NCI-H2196 treated with DMSO at 0.1 percent for 48 hours (cell line): Measurements from ENCODE around the gene AURKAIP1.
"Not testable (repeated sequence)": the region's sequence is repeated elsewhere in the genome, so short reads cannot be mapped to it uniquely, and the experiment has no call there.

Experiments
- DNase-seq: peaks from one replicate; lab custom pipeline; 2025; ENCODE audit not compliant: unreplicated experiment; lab: John Stamatoyannopoulos, UW

The AURKAIP1 gene

DNA sequence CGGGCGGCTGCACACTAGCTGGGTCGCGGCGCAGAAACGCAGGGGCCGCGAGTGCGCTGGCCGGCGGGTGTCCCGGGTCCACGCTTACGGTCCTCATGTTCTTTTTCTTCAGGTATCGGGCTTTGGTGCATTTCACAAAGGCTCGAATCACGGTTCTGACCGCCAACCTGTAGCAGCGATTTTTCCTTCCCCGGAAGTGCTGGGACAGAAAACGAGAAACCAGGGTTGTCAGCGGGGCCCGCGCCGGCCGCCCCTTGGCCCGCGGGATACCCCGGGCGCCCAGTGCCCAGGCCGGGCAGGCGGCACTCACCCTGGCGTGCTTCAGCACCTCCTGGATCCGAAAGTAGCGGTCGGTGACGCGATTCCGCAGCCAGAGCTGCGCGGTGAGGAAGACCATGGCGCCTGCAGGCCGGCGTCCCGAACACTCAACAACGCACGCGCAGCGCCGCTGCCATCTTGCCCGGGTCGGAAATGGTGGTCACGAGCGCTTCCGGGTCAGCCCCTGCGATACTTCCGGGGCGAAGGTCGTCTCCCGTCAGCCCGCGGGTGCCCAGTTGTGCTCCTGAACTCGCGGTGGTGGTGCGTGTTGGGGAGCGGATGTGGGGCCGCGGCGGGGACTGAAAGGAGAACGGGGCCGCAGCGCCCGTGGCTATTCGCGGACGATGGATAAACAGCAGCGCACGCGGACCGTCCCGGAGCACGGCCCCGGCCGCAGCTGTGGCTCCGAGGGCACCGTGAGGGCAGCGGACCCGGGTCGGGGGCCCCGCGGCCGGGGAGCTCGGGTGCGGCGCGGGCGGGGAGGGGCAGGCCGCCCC is 32.0 kb upstream of the AURKAIP1 start, which contains the start of gene MRPL20:
Gene MRPL20 (minus strand): TSS at position 473 of the 815 bp plus-strand sequence. CDS start 76 bp downstream, at position 397.
- peak; percentile 88 for DNase-seq

DNA sequence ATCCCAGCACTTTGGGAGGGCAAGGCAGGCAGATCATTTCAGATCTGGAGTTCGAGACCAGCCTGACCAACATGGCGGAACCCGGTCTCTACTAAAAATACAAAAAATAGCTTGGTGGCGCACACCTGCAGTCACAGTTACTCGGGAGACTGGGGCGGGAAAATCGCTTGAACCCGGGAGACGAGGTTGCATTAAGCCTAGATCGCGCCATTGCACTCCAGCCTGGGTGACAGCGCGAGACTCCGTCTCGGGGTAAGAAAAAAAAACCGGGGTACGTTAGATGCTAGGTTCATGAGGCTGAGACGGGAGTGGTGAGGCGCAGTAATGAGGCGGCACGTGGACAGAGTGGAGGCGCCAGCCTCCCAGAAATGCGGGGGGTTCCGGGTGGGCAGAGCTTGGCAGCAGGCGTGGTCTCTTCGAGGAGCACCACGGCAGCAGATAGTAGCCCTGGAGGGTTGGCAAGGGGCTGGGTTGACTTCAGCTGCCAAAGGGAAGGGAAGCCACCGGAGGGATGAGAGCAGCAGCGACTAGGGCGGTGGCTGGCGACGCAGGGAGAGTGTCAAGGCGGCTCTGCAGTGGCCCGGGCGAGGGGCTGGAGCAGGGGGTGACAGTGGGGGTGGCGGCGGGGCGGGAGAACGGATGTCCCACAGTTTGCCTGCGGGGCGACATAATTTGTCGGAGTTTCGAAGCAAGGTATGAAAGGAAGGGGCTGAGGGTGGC is 31.3 kb upstream of the AURKAIP1 start:
- no peak for DNase-seq

DNA sequence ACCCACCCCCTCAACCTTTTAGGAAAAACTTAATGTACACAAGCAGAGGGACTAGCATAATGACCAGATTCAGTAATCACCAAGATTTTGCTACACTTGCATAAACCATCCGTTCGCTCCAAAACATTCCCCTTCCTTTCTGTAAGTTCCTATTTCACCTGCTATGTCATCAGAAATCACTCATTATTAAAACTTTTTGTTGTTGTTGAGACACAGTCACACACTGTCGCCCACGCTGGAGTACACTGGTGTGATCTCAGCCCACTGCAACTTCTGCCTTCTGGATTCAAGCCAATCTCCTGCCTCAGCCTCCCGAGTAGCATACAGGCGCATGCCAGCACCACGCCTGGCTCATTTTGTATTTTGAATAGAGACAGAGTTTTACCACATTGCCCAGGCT is 28.6 kb upstream of the AURKAIP1 start:
- DNase-seq: no peak

DNA sequence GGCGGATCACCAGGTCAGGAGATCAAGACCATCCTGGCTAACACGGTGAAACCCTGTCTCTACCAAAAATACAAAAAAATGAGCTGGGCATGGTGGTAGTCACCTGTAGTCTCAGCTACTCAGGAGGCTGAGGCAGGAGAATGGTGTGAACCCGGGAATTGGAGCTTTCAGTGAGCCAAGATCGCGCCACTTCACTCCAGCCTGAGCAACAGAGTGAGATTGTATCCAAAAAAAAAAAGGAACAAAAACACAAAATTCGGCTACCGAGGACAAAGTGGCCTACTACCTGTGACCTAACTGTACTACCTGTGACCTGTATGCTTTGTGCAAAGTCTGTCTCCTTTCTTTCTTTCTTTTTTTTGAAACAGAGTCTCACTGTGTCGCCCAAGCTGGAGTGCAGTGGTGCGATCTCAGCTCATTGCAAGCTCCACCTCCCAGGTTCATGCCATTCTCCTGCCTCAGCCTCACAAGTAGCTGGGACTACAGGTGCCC is 27.9 kb upstream of the AURKAIP1 start:
- DNase-seq: not testable (repeated sequence)

DNA sequence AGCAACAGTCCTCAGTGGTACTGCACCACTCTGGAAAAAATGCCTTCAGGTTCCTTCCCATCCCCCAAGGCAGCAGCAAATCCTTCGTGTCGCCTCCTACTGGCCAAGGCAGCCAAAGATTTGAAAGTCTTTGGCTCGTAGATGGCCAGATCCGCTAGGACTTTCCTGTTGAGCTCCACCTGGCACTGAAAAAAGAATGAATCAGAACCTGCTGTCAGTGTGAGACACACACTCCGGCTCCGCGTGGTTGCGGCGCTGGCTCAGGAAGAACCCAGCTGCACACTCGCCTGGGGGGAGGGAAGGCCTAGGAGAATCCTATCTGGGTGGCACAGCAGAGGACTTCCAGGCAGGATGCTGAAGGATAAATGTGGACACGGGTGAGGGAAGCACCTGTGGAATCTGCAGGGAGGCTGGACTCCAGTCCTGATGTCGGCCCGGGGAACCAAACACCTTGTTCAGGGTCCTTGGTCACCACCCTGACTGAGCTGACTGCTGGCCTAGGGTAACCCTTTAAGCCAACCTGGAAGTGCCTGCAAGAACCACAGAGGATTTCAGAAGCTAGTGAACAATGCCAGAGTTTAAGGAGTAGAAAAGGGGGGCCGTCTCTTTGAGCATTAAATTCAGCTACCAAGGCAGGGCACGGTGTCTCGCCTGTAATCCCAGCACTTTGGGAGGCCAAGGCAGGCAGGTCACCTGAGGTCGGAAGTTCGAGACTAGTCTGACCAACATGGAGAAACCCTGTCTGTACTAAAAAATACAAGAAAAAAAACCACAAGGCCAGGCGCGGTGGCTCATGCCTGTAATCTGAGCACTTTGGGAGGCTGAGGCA is 27.3 kb upstream of the AURKAIP1 start:
- DNase-seq: peak; percentile 31

DNA sequence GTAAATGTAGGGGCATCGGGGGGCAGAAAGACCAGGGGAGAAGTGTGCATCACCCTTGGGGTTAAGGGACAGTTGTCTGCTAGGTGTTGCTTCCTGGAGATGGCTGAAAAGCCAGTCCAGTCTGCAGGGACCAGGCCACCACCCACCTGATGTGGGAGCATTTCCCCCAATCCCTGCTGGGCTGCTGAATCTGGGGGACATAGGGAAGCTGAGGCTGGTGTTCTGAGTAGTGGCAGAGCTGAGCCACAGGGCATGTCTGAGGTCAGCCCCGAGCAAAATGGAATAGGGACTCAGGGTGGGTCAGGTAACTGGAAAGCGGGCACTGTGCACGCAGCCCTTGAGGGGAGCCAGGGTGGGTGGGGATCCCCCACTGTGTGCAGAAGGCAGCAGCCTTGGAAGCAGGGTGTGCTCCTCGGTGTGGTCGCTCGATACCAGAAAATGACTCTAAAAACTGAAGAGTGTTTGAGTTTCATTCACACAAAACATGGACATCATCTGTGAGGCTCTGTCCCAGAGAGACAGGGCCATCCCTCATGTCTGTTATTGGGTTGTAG is 26.5 kb upstream of the AURKAIP1 start:
- DNase-seq: no peak

DNA sequence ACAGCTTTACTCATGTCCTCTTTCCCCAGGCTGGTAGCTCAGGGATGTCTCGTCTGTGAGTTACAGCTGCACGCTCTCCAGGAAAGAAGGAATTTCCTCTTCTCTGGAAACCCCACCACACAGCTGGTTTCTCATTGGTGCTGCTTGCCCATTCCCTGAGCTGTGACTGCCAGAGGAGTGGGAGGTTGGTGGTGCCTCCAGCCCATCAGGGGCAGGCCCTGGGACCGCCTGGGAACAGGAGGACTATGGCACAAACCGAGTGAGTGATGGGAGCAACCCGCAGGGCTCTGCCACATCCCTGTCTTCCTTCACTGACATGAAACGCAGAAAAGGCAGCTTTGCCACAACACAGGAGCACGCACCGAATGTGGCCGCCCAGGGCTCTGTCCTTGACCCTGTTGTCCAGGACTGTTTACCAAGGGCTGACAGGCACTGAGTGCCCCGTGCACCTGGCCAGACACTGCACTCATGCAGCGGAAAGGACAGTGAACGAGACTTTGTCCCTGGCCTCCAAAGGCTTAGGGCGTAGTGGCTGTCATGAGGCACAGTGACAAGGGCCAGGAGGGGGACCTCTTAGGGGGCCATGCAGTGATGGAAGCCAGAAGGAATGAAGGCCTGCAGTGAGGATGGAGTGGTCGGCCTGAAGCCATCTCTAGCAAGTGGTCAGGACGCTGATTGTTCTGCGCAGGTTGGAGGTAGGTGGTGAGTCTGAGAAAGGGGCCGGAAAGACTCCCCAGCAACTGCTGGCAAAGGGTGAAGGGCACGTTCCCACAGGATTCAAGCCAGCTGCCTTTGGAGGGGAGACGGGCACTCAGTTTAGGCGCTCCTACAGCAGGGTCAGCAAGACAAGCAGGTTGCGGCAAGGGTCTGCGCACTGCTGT is 25.8 kb upstream of the AURKAIP1 start:
- no peak for DNase-seq

DNA sequence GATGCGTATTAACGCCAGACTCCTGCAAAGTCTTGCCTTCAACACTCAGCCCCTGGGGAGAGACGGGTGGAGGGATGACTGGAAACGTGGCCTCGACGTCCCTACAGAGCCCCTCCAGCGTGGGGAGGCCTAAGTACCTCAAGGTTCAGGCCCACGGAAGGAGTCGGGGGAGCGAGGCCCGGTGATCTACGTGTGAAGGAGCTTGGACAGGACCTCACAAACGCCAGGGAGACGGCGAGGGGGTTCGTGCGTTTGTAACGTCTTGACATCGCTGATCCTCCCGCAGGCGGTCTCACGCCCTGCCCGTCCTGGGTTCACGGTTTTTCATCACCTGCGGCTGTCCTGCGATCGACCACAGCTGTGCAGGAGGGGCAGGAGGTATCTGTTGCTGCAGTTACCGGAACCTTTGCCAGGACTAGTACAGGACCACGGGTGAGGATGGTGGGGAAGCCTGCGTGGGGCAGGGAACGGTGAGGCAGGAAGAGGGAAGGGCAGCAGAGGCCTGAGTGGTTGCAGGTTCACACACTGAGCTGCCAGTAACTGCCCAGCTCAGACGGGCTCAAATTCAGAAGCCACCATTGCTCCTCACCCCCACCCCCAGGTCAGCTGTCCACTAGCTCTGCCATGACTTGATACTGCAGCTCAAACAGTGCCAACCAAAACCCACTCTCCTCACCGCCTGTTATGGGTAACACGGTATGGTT is 25.0 kb upstream of the AURKAIP1 start:
- DNase-seq: no peak

DNA sequence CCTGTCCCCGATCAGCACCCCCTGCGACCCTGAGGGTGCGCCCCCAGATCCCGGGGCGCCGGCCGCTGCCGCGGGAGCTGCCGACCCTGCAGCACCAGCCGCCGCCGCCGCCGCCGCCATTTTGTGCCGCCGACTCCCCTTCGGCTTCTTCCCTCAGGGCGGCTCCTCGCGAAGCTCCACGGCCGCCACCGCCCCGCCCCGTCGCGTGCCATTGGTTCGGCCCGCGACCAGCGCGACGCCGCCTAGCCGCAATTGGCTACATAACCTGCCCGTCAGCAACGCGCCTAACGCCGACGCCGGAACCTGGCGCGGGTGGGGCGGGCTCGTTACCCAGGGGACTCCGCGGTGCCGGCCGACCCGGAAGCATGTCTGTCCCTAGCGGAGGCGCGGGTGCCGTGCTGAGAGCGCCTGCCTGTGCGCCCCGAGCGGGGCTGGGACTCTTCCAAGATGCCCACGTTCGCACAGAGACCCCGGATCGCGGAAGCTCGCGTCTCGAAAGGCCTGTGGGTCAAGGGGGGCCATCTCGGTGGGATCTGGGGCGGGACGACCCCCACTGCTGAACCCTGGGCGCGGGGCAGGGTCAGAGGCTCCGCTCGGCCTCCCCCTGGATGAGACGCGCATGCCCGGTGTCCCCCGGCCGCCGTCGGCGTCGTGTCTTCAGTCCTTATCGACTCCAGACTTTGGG is 24.3 kb upstream of the AURKAIP1 start, which contains the start of gene CCNL2:
Gene CCNL2 (minus strand): TSS at position 149 of the 685 bp plus-strand sequence. CDS start 29 bp downstream, at position 120.
- DNase-seq: peak; percentile 93

DNA sequence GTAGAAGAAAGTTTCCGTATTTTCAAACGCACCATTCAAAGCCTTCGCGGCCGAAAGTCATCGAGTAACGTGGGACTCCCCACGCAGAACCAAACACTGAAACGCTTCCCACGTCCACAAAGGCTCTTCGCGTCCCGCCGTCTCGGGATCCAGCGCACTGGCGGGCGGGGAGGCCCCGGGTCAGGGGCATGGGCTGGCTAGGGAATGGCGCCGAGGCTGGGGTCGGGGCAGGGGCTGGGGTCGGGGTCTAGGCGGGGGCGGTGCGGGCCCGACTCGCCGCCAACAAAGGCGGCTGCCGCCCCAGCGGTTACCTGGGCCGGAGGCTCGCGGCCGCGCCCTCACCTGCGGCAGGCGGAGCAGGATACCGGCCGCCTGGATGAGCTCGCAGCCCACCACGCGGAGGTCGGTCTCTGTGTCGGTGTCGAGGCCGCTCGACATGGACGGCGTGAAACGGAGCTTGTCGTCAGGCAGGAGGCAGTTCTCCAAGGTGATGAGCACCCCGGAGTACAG is 23.7 kb upstream of the AURKAIP1 start:
- no peak for DNase-seq

DNA sequence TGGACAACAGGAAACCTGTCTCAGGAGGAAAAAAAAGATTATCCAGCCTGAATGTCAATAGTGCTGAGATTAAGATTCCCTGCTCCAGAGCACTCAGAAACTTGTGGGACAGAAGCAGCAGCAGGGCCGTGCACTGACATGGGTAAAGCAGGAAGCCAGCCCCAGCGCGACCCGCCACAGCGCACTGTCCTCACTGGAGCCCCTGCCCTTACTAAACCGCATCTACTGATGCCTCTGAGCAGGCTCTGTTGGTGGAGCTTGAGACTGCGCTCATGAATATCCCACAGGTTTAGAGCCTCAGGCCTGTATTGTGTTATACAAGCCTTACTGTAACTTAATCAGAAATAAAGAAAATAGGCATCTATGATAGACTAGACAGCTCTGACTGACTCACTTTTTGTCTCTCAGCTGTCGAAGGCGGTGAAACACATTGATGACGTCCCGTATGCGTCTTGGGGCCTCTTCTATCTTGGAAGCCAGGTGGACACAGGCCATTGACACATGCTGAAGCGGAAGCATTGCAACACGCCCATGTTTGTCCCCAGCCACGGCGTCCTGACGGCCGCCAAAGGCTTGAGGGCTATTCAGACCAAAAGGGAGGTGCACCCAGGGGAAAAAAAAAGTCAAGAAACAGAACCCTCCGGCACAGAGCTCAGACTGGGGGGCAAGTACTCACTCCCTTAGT is 23.0 kb upstream of the AURKAIP1 start:
- DNase-seq: no peak

DNA sequence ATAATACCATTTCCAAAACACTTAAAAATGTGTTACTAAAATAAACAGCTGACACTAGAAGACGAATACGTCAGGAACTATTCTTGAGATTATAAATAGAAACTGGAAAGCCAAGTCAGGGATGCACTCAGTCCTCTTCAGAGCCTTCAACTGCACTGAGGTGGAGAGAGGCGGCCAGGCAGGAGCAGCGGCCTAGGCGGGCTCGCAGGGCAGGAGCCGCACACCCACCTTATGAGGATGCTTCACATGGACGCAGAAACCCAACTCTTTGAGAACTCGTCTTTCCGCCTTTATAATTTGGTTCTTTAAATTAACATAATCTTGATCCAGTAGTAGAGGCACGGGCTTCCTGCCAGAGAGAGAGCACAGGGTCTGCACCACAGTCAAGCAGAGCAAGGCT is 20.2 kb upstream of the AURKAIP1 start:
- DNase-seq: no peak

DNA sequence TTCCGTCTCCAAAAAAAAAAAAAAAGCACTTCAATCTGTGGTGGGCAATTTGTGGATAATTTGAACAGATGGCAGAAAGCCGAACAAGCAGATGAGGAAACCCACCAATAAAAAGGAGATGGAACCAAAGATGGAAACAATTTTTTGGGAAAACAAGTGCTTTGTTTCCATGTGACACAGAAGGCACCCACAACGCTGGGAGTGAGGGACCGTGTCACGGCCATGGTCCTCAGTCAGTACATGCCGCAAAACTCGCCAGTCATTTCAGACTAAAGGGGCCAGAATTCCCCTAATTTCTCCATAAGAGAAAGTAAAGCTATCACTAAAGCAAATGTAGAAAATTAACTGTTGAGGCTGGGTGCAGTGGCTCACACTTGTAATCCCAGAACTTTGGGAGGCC is 19.1 kb upstream of the AURKAIP1 start:
- no peak for DNase-seq

DNA sequence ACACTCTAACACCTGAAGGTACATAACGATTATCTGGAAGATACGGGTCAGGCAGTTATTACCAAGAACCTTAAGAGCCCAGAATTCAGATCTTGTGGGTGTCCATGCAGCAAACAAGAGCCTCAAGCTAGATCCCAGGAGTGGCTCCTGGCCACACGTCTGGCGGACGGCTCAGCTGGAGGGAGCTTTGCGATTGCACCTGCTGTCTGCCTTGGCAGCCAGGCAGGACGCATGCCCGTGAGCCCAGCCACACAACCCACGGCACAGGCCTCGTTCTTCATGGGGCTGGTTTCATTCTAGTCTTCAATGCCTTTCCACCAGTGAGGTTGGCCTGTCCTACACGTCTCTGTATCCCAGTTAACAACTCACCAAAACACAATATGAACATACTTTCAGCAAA is 18.4 kb upstream of the AURKAIP1 start:
- no peak for DNase-seq

DNA sequence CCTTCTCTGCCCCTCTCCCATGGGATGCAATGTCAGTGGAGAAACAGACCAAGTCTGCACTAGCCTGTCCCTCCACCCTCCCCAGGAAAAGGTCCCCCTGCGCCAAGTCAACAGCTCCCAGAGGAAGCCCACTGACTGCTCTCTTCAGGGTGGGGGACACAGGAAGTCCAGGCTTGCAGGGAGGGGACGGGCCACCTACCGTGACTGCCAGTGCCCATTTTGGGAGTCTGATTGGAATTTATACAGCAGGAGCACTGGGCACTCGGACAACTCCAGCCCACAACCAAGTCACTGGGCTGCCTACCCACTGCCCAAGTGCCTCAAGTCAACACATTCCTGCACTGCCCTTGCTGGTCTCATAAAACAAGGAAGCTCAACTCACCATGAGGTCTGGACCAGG is 18.0 kb upstream of the AURKAIP1 start:
- DNase-seq: no peak

DNA sequence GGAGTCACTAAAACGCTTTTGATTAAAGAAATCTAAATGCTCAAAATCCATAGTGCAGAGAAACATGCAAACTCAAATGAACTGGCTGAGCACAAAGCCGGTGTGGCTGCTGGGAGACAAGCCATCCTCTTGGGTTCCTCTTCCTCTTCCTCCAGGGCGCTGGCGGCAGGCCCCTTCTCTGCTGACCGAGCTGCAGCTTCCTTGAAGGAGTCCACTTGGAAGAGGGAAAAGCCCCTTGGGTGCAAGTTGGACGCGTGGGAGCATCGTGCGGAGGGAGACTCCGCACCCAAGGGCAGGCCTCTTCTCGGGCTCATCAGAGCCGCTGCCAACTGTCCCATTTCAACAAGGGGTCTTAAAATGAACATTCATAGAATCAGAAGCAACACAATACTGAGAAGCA is 16.2 kb upstream of the AURKAIP1 start:
- no peak for DNase-seq

DNA sequence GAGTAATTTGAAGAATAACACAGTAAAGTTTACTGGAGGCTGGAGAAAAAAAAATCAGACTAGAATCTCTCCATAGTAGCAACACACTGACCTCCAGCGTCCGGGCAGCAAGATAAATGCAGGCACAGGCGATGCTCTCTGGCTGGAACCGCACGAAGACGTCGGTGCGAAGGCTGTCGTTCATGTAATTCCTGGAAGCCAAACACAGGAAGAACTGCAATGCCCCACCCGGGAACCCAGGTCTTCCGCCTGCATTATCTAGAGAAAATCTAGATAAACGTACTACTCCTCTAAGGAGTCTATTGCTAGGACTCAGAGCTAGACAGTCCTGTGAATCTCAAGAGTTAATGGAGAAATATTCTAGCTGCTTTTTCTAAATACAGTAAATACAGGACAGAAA is 15.7 kb upstream of the AURKAIP1 start:
- DNase-seq: no peak

DNA sequence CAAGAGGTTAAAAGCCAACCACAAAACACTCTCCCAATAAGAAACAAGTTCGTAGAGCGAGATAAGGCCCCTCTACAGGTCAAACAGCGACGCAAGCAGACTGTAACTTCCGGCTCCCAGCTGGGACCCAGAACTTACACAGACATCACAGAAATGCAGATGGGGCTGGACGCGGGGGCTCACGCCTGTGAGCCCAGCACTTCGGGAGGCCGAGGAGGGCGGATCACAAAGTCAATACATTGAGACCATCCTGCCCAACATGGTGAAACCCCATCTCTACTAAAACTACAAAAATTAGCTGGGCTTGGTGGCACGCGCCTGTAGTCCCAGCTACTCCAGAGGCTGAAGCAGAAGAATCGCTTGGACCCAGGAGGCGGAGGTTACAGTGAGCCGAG is 13.1 kb upstream of the AURKAIP1 start:
- DNase-seq: no peak
